H1 (cell line): ENCODE data around the gene SERPINB11.

Source experiments
- CTCF ChIP-seq, 3 experiments: IDR thresholded peaks; 1 replicate in 2 of 3; 2 replicates in 1 of 3; pipeline versions ENCODE4 v1.5.1 to v1.6.1; 2011; ENCODE audit warnings: low read length in 3 of 3, mild to moderate bottlenecking in 3 of 3, inconsistent platforms in 2 of 3, low read depth in 1 of 3, moderate library complexity in 1 of 3; ENCODE audit not compliant: insufficient read depth in 1 of 3; ENCODE audit errors: control extremely low read depth in 1 of 3
- EGR1 ChIP-seq: IDR thresholded peaks from 2 replicates; pipeline ENCODE4 v1.6.1; 2011; ENCODE audit warnings: low read depth, low read length, borderline replicate concordance
- EP300 ChIP-seq, 2 experiments: IDR thresholded peaks; 1 replicate in 1 of 2; 2 replicates in 1 of 2; pipeline ENCODE4 v1.6.1; 2011 to 2012; ENCODE audit warnings: low read depth in 2 of 2, low read length in 2 of 2, mild to moderate bottlenecking in 2 of 2, borderline replicate concordance in 1 of 2, inconsistent platforms in 1 of 2, moderate library complexity in 1 of 2
- GTF2F1 ChIP-seq: IDR thresholded peaks from 2 replicates; pipeline ENCODE4 v1.6.1; 2012; ENCODE audit warnings: low read depth, low read length, improper control_type of control experiment, borderline replicate concordance
- HDAC2 ChIP-seq, 2 experiments: fragments of 300-600 bp in 1 of 2; sonication (generic) in 1 of 2; IDR thresholded peaks; 2 replicates each; pipeline ENCODE4 v1.6.1; 2011 to 2012; ENCODE audit warnings: low read depth in 2 of 2, low read length in 2 of 2, mild to moderate bottlenecking in 2 of 2, moderate library complexity in 2 of 2, borderline replicate concordance in 1 of 2, inconsistent platforms in 1 of 2
- MAX ChIP-seq: IDR thresholded peaks from 2 replicates; pipeline ENCODE4 v1.6.1; 2012; ENCODE audit warnings: inconsistent platforms
- PHF8 ChIP-seq: fragments of 200-600 bp; sonication (generic); conservative IDR thresholded peaks from 2 replicates; pipeline ENCODE4 v1.7.1; 2012; ENCODE audit warnings: low read depth, mild to moderate bottlenecking, inconsistent platforms, low read length, moderate library complexity
- POLR2A ChIP-seq, 2 experiments: IDR thresholded peaks; 1 replicate in 1 of 2; 2 replicates in 1 of 2; pipeline ENCODE4 v1.6.1; 2011; ENCODE audit warnings: low read depth in 2 of 2, low read length in 2 of 2, mild to moderate bottlenecking in 2 of 2; ENCODE audit errors: control extremely low read depth in 1 of 2
- POU5F1 ChIP-seq: IDR thresholded peaks from 2 replicates; pipeline ENCODE4 v1.6.1; 2011; ENCODE audit warnings: low read depth, mild to moderate bottlenecking, low read length, moderate library complexity
- TAF1 ChIP-seq: IDR thresholded peaks from 2 replicates; pipeline ENCODE4 v1.6.1; 2011; ENCODE audit warnings: mild to moderate bottlenecking, low read depth, low read length
- USF2 ChIP-seq: IDR thresholded peaks from 2 replicates; pipeline ENCODE4 v1.6.1; 2011; ENCODE audit warnings: low read length, improper control_type of control experiment
- YY1 ChIP-seq: IDR thresholded peaks from 2 replicates; pipeline ENCODE4 v1.6.1; 2011; ENCODE audit warnings: low read depth, mild to moderate bottlenecking, low read length

- TF ChIP-seq EGR1 (no peak), TAF1 (no peak), CTCF (IDR thresholded peaks at IDR 0.05; ENCODE audit: control extremely low read depth in 1 of 3, insufficient read depth in 1 of 3, low read depth in 1 of 3, low read length in 3 of 3) (no peak), MAX (no peak), HDAC2 (IDR thresholded peaks at IDR 0.05; ENCODE audit: borderline replicate concordance in 1 of 2, low read depth in 2 of 2, low read length in 2 of 2) (no peak), POU5F1 (no peak), EP300 (IDR thresholded peaks at IDR 0.05; ENCODE audit: borderline replicate concordance in 1 of 2, low read depth in 2 of 2, low read length in 2 of 2) (no peak), YY1 (no peak), USF2 (no peak), PHF8 (no peak), POLR2A (IDR thresholded peaks at IDR 0.05; ENCODE audit: control extremely low read depth in 1 of 2, low read depth in 2 of 2, low read length in 2 of 2) (no peak), GTF2F1 (no peak)
Measured at GRCh38 chr18:63697097-63697660, 5.6 kb upstream of the SERPINB11 start.
